NCI-H2227 (cell line): ENCODE results near the gene KIAA0513.
A peak's percentile ranks its signal among the peaks of the same experiment; 100 is the strongest.
"Not testable (repeated sequence)": the region's sequence is repeated elsewhere in the genome, so short reads cannot be mapped to it uniquely, and the experiment has no call there.

Experiments used
- DNase-seq: peaks from one replicate; lab custom pipeline; 2025; ENCODE audit not compliant: unreplicated experiment; lab: John Stamatoyannopoulos, UW

KIAA0513 gene

DNA sequence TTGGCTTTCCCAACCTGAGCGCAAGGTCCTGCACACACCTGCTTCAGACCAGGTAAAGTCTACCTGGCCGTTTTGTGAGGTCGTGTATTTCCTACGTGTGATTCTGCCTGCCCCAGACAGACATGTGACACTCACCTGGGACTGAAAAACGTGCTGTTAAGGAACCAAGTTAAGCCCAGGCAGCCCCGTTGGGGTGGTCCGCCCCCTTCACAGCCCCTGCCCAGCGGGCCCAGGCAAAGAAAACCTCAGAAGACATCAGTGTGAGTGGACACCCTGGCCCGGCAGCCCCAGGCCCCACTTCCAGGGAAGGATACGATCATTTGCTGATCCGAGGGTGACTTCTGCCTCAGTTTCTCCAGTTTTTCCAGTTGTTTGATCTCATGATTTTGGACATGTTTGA lies 79.9 kb downstream of the KIAA0513 start:
- no peak for DNase-seq

- no peak for DNase-seq
Observed at GRCh38 chr16:85110105-85110504, 82.5 kb downstream of the KIAA0513 start.

GRCh38 chr16:85111184-85111583 lies 83.6 kb downstream of the KIAA0513 start:
- no peak for DNase-seq

- DNase-seq: peak; percentile 33
Observed at GRCh38 chr16:85112364-85112763, 84.8 kb downstream of the KIAA0513 start, which contains the start of gene CIBAR2. TSS of gene CIBAR2 (minus strand) at chr16:85112472. CDS start at chr16:85112352, 120 bp downstream.

DNA sequence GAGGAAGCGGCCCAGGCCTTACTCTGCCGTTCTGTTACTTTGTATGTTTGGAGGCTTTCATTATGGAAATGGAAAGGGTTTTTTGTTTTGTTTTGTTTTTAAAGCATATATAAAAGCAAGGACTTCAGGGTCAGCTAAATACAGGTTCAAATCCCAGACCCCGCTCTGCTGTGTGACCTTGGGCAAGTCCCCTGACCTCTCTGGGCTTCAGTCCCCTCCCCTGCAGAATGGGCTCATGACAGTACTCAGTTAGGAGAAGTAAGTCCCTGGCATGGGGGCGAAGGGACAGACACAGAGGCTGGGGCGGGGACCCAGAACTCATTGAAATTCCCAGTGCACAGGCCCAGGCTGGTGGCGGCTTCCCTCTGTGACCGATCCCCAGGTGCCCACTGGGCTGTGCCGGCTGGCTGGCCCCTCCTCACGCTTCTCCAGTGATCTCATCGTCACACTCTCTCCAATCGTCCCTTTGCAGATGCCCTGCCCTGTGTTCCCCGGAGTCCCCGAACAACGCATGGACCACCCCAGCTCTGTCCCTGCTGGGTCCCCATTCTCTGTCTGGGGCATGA lies 85.7 kb downstream of the KIAA0513 start:
- DNase-seq: no peak

DNA sequence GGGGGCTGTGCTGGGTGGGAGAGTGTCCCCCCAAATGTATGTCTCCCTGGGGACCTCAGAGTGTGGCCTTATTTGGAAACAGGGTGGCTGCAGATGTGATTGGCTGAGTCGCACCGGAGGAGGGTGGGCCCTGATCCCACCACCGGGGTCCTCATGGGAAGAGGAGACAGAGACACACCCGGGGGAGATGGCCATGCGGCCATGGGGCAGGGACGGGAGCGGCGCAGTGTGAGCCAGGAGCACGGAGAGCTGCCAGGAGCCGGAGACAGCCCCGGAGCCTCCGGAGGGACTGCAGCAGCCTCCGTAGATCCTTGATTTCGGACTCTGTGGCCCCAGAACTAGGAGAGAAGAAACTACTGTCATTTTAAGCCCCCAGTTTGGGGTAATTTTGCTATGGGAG lies 86.3 kb downstream of the KIAA0513 start:
- no peak for DNase-seq

GRCh38 chr16:85114909-85115567 lies 87.4 kb downstream of the KIAA0513 start:
- DNase-seq: peak; percentile 88

- DNase-seq: no peak
Observed at GRCh38 chr16:85117418-85117817, 89.8 kb downstream of the KIAA0513 start.

- no peak for DNase-seq
Observed at GRCh38 chr16:85120006-85120340, 92.4 kb downstream of the KIAA0513 start.

DNA sequence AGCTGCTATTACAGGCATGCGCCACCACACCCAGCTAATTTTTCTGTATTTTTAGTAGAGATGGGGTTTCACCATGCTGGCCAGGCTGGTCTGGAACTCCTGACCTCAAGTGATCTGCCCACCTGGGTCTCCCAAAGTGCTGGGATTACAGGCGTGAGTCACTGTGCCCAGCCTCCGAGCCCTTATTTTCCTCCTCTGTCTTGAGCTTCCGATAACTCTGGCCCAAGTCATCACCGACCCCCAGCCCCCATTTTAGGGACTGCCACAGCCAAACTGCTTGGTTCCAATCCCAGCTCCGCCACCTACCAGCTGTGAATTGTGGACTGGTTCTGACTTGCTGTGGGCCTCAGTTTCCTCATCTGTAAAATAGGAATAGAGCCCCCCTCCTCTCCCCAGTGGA lies 95.8 kb downstream of the KIAA0513 start:
- not testable (repeated sequence) for DNase-seq

- no peak for DNase-seq
Observed at GRCh38 chr16:85123891-85124635, 96.5 kb downstream of the KIAA0513 start.

GRCh38 chr16:85124636-85125346 lies 97.2 kb downstream of the KIAA0513 start:
- no peak for DNase-seq

DNA sequence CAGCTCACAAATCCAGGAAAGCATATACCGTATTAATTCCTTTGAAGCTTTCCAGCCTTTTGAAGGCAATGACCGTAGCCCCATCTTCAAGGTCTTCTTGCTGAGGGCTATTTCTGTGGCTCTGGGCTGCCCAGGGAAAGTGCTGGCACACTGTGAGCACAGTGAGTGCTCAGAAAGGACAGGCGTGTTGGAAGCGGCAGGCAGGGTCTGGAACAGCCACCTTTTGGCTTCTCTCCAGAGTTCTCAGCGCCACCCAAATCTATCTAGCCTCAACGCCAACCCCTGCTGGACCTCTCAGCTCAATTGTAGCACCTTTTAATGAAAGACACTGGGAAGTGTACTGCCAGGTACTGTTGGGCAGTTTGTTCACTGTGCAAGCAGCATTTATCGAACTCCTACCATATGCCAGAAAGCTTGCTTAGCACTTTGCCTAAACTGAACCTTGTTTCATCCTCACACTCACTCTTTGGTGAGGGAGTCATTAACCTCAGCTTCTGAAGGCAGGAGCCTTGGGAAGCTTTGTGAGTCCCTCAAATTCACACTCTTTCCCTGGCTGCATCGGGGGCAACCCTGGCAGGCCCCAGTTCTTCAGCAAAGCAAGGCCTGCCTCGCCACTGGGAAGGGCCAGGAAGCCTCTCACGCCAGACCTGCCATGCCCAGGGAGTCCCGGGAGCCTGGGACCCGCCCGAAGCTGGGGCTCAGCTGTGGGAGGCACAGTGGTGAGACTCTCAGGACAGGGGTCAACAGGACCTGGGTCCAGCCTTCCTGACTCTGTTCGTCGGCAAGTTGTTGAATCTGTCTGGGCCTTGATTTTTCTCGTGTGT lies 98.2 kb downstream of the KIAA0513 start:
- no peak for DNase-seq

GRCh38 chr16:85126394-85126704 lies 98.8 kb downstream of the KIAA0513 start:
- DNase-seq: no peak

DNA sequence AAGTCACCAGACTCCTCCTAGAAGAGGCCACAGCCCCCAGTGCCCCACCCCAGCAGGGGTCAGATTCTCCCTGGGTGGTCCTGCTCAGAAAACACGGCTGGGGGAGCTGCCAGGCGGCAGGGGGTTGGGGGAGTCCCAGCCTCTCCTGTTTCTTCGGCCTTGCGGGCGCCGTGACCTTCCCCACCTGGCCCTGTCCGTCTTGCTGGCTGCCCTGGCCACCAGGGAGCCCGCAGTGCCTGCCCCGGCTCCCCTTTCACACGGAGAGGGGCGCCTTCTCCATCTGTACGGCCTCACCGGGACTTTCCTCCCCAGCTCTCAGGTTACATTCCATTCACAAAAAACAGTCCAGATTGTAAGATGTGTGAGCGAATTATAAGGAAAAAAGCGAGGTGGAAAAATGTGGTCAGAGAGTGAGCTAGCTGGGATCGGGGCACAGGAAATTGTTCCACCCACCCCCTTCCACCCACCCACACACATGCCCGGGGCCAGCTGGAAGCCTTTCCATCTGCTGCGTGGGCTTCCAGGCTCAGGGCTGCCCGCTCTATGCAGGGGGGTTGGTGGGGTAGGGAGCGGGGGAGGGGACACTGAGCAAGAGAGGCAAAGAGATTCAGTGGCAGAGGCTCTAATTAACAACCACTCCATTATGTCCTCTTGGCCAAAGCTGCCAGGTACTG lies 99.2 kb downstream of the KIAA0513 start:
- DNase-seq: peak; percentile 11

GRCh38 chr16:85127379-85127723 lies 99.8 kb downstream of the KIAA0513 start:
- DNase-seq: no peak

DNA sequence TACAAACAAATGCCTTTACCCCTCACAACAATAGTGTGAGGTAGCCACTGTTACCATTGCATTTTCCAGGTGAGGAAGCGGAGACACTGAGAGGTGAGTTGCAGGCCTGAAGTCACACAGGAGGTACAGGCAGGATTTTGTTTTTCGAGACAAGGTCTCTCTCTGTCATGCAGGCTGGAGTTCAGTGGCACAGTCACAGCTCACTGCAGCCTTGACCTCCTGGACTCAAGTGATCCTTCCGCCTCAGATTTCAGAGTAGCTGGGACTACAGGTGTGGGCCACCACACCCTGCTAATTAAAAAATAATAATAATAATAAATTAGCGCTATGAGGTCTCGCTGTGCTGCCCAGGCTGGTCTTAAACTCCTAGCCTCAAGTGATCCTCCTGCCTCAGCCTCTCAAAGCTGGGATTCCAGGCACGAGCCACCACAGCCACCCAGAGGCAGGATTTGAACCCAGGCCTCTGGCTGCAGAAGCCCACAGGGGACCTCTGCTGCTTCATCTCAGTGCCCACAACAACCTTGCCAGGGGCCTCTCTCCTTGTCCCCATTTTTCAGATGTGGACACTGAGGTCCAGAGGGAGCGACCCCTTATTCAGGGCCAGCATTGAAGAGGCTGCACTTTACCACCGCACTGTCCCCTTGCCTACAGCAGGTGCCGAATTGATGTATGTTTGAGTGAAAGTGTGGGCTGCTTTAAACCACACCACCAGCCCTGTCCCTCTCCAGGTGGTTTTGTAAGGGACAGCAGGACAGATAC lies 100.7 kb downstream of the KIAA0513 start:
- no peak for DNase-seq

GRCh38 chr16:85129876-85130704 lies 102.5 kb downstream of the KIAA0513 start:
- DNase-seq: peak; percentile 40

DNA sequence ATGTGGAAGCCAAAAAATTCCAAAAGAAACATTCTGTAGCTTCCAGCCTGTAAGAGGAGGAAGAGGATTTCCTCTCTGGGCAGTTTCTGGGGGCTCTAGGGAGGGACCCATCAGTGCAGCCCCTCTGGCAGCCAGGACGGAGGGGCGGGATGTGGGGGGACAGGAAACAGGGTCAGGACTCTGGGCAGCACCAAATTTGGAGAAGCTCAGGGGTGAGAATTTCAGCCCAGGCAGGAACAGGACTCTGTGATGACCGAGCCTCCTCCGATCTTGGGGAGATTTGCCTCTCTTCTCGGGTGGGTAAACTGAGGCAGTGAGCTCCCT lies 103.1 kb downstream of the KIAA0513 start:
- DNase-seq: no peak
